GM12873 (cell line): ENCODE data around the gene RTN3.

Source experiments
- CTCF ChIP-seq: IDR thresholded peaks from 2 replicates; pipeline ENCODE4 v1.5.1; 2012; ENCODE audit warnings: low read depth, mild to moderate bottlenecking, moderate library complexity, low read length, control low read depth; ENCODE audit not compliant: insufficient read depth; ENCODE audit errors: missing control alignments

The RTN3 gene

GRCh38 chr11:63762654-63763495, 81.6 kb downstream of the RTN3 start:
- TF ChIP-seq CTCF, result no peak

- TF ChIP-seq CTCF, result no peak
Observed at GRCh38 chr11:63763496-63764339, 82.4 kb downstream of the RTN3 start.

- no peak for TF ChIP-seq CTCF
Observed at GRCh38 chr11:63764340-63764678, 83.0 kb downstream of the RTN3 start.

GRCh38 chr11:63764679-63765647, 83.7 kb downstream of the RTN3 start:
- TF ChIP-seq CTCF, result no peak

- TF ChIP-seq CTCF, result no peak
Observed at GRCh38 chr11:63765688-63766241, 84.5 kb downstream of the RTN3 start.

GRCh38 chr11:63766531-63767235, 85.4 kb downstream of the RTN3 start:
- no peak for TF ChIP-seq CTCF
